OCI-LY7 (cell line): ENCODE data around the gene CCT2. TPM values are rescaled to one million over a fixed set of nuclear protein-coding genes. Genes with fewer than 3 reads are reported as not detected.

Source experiments
- BruUV-seq: library from RNA; stranded (reverse); fragments of 400-500 nt; replicated peaks from 2 replicates; lab custom pipeline; 2021; lab: Mats Ljungman, UMichigan
- CTCF ChIA-PET: fragments of 300-600 bp; sonication (Branson Sonifier 250); formaldehyde crosslinking; loops from one replicate; lab custom pipeline; 2022; ENCODE audit warnings: antibody characterized with exemption; ENCODE audit not compliant: unreplicated experiment; lab: Charles Lee
- POLR2A ChIA-PET: fragments of 300-600 bp; sonication (Branson Sonifier 250); formaldehyde crosslinking; loops from one replicate; lab custom pipeline; 2022; ENCODE audit warnings: antibody characterized with exemption; lab: Charles Lee
- DNase-seq: peaks from one replicate; pipeline ENCODE4 v3.0.0-alpha.2; 2015; ENCODE audit warnings: low spot score
- H2AFZ ChIP-seq: fragments of 200-600 bp; sonication (generic), shearing (Covaris generic); 2 replicates; pipeline ENCODE4 v1.6.1; 2014; ENCODE audit warnings: mild to moderate bottlenecking, antibody characterized with exemption, low read length, moderate library complexity
- H3K27ac ChIP-seq: fragments of 200-600 bp; sonication (generic); 2 replicates; pipeline ENCODE4 v1.5.1; 2014; ENCODE audit warnings: mixed run types, low read depth, mild to moderate bottlenecking, moderate library complexity, low read length, inconsistent platforms; ENCODE audit not compliant: poor library complexity, severe bottlenecking
- H3K36me3 ChIP-seq: fragments of 200-600 bp; sonication (generic); 2 replicates; pipeline ENCODE4 v1.6.1; 2014; ENCODE audit warnings: mild to moderate bottlenecking, antibody characterized with exemption, low read length, moderate library complexity, mixed read lengths; ENCODE audit not compliant: insufficient read depth
- H3K4me1 ChIP-seq: fragments of 200-600 bp; sonication (generic); 2 replicates; pipeline ENCODE4 v1.5.1; 2014; ENCODE audit warnings: mild to moderate bottlenecking, low read length; ENCODE audit not compliant: insufficient read depth, poor library complexity, severe bottlenecking
- H3K4me2 ChIP-seq: fragments of 200-600 bp; sonication (generic); 2 replicates; pipeline ENCODE4 v1.6.1; 2014; ENCODE audit warnings: mild to moderate bottlenecking, low read length
- H3K4me3 ChIP-seq: fragments of 200-600 bp; sonication (generic); 2 replicates; pipeline ENCODE4 v1.5.1; 2014; ENCODE audit warnings: mild to moderate bottlenecking, low read depth, low read length; ENCODE audit not compliant: poor library complexity, severe bottlenecking
- H3K79me2 ChIP-seq: fragments of 200-600 bp; sonication (generic); 2 replicates; pipeline ENCODE4 v1.6.1; 2016; ENCODE audit warnings: low read depth, mild to moderate bottlenecking, low read length, moderate library complexity, mixed read lengths; ENCODE audit not compliant: insufficient read depth
- H3K9me2 ChIP-seq: fragments of 200-600 bp; sonication (generic); 2 replicates; pipeline ENCODE4 v1.6.1; 2016; ENCODE audit warnings: mild to moderate bottlenecking, low read length, mixed read lengths; ENCODE audit not compliant: insufficient read depth
- H3K9me3 ChIP-seq: fragments of 200-600 bp; sonication (generic); 2 replicates; pipeline ENCODE4 v1.6.1; 2014; ENCODE audit warnings: mild to moderate bottlenecking, mixed run types, low read length, mixed read lengths
- H4K20me1 ChIP-seq: fragments of 200-600 bp; sonication (generic); 2 replicates; pipeline ENCODE4 v1.6.1; 2014; ENCODE audit warnings: mild to moderate bottlenecking, antibody characterized with exemption, low read length, moderate library complexity, mixed read lengths; ENCODE audit not compliant: insufficient read depth
- EZH2phosphoT487 ChIP-seq: fragments of 200-600 bp; sonication (generic); IDR thresholded peaks from 2 replicates; pipeline ENCODE4 v1.6.1; 2018; ENCODE audit warnings: low read depth, borderline replicate concordance, mild to moderate bottlenecking, mixed run types, antibody characterized with exemption, low read length, moderate library complexity, mixed read lengths
- intact Hi-C: fragments of 100-400 bp; cut with micrococcal nuclease; formaldehyde crosslinking; loops from one replicate; pipeline ENCODE4 v1.10.0; 2022; ENCODE audit not compliant: unreplicated experiment
- total RNA-seq, 2 experiments: library from RNA; depleted of rRNA in 1 of 2; stranded (reverse); fragments of >200 nt in 1 of 2; shearing (Covaris generic) in 1 of 2; gene quantifications; 2 replicates each; pipeline ENCODE4 v1.2.3, GENCODE V29; 2014 to 2022
- TF ChIP-seq, protein P1 (sequence below): fragments of 200-600 bp; sonication (generic); conservative IDR thresholded peaks from 2 replicates; pipeline ENCODE4 v1.5.1; 2014; ENCODE audit warnings: mild to moderate bottlenecking, antibody characterized with exemption, low read length, moderate library complexity, mixed read lengths

Gene CCT2
- total RNA-seq, 2 experiments from 2014 or later = 248 to 317 TPM

DNA sequence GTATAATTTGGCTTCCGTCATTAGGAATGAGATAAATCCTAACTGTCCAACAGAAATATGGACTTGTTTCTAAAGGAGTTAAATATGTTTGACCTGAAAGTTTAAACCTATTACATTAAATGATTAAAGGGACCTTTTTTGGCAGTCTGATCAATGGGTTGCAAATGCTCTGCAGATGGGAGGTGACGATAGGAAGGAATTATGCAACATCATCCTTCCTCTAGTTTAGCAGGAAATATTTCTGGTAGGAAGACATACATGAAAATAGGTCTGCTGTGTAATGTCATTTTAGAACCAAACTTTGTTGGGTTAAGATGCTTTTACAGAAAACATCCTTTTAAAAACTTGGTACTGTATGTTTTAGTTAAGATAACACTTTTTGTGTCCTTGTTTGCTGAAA, 22.9 kb downstream of the CCT2 start:
- Histone ChIP-seq H2AFZ (no peak overlapping the region), H3K4me1 (no peaks in the 10 kb centered on the region), H3K4me2 (no peak overlapping the region), H3K79me2 (no peaks in the 10 kb centered on the region), H3K36me3 (peaks cover 12% of the 10 kb centered on the region), H3K9me3 (no peaks in the 10 kb centered on the region), H4K20me1 (no peaks in the 10 kb centered on the region), H3K9me2 (no peaks in the 10 kb centered on the region), H3K4me3 (no peak overlapping the region), H3K27ac (no peak overlapping the region)
- intact Hi-C loops = no loop called here
- no TSS peak for BruUV-seq
- TF ChIP-seq, protein P1, sequence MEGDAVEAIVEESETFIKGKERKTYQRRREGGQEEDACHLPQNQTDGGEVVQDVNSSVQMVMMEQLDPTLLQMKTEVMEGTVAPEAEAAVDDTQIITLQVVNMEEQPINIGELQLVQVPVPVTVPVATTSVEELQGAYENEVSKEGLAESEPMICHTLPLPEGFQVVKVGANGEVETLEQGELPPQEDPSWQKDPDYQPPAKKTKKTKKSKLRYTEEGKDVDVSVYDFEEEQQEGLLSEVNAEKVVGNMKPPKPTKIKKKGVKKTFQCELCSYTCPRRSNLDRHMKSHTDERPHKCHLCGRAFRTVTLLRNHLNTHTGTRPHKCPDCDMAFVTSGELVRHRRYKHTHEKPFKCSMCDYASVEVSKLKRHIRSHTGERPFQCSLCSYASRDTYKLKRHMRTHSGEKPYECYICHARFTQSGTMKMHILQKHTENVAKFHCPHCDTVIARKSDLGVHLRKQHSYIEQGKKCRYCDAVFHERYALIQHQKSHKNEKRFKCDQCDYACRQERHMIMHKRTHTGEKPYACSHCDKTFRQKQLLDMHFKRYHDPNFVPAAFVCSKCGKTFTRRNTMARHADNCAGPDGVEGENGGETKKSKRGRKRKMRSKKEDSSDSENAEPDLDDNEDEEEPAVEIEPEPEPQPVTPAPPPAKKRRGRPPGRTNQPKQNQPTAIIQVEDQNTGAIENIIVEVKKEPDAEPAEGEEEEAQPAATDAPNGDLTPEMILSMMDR = no peak
- TF ChIP-seq EZH2phosphoT487 = no peak
- CTCF ChIA-PET = no interaction called here
- POLR2A ChIA-PET = interaction anchor here (0.7 kb wide), 2 partner anchors 10 to 50 kb away, joined by 3 to 4 read pairs; no protein-coding TSS in a partner anchor
- no peak for DNase-seq

DNA sequence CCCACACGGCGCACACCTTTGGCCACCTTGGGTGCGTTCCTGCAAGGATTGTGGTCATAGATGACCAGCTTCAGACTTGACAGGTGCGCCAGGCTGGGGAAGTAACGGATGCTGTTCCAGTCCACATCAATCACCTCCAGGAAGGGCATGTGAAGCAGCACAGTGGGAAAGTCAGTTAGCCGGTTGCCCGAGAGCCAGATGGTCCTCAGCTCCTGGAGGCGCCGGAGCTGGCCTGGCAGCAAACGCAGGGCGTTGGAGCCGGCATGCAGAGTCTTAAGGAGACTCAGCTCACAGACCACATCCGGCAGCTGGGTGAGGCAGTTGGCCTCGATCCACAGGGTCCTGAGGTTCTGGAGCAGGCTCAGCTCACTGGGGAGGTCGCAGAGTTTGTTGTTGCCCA, 24.9 kb downstream of the CCT2 start:
- Histone ChIP-seq H3K4me1 (no peaks in the 10 kb centered on the region), H3K9me2 (no peaks in the 10 kb centered on the region), H3K4me2 (no peak overlapping the region), H3K4me3 (no peak overlapping the region), H3K36me3 (no peaks in the 10 kb centered on the region), H3K27ac (no peak overlapping the region), H2AFZ (no peak overlapping the region), H4K20me1 (no peaks in the 10 kb centered on the region), H3K9me3 (no peaks in the 10 kb centered on the region), H3K79me2 (no peaks in the 10 kb centered on the region)
- ChIA-PET CTCF (no interaction called here), POLR2A (no interaction called here)
- BruUV-seq = no TSS peak
- TF ChIP-seq, protein P1 = no peak
- TF ChIP-seq EZH2phosphoT487 = no peak
- no peak for DNase-seq
- intact Hi-C loops = no loop called here

DNA sequence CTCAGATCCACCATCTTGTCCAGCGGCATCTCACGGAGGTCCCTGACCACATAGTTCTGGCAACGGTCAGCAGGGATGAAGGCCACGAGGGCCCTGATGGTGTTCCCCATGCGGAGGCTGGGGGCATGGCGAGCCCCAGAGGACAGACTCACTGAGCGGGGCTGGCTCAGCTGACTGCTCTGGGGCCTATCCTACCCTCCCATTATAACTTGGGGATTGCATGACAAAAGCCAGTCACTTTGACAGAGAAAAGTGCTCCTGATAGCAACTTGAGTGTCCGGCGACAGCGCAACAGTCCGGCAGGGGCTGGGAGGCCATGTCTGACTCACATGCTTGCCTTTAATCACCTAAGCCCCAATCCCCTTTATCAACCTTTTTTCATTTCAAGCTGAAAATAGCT, 25.5 kb downstream of the CCT2 start, which contains the start of gene LRRC10:
LRRC10 (minus strand) TSS at position 179 of the 400 bp plus-strand sequence; CDS start at position 110, 69 bp downstream.
- intact Hi-C loops = no loop called here
- CTCF ChIA-PET = no interaction called here
- TF ChIP-seq, protein P1 = no peak
- no peak for TF ChIP-seq EZH2phosphoT487

More for the DNA sequence above, 25.5 kb downstream of the CCT2 start, which contains the start of gene LRRC10:
- no peaks in the 10 kb centered on the region for H3K9me3 ChIP-seq
- H3K4me2 ChIP-seq = no peak within 1 kb of the TSS
- no TSS peak for BruUV-seq
- no peaks in the 10 kb centered on the region for H3K4me1 ChIP-seq
- H2AFZ ChIP-seq = no peak within 1 kb of the TSS
- POLR2A ChIA-PET = interaction anchor here (0.7 kb wide), 1 partner anchor 16 kb away, joined by 4 read pairs; no protein-coding TSS in a partner anchor
- no peaks in the 10 kb centered on the region for H3K9me2 ChIP-seq
- no peaks in the 10 kb centered on the region for H3K79me2 ChIP-seq
- no peaks in the 10 kb centered on the region for H3K36me3 ChIP-seq
- DNase-seq = no peak
- no peak within 1 kb of the TSS for H3K27ac ChIP-seq
- no peaks in the 10 kb centered on the region for H4K20me1 ChIP-seq
- H3K4me3 ChIP-seq = no peak within 1 kb of the TSS
